Ishikawa (cell line): ENCODE measurements around the gene MKNK1.

ENCODE experiments used
- CREB1 ChIP-seq: IDR thresholded peaks from 2 replicates; pipeline ENCODE4 v1.6.1; 2012; ENCODE audit warnings: low read depth
- EP300 ChIP-seq: IDR thresholded peaks from 2 replicates; pipeline ENCODE4 v1.6.1; 2012; ENCODE audit warnings: borderline replicate concordance
- MAX ChIP-seq: IDR thresholded peaks from 2 replicates; pipeline ENCODE4 v1.6.1; 2012
- RAD21 ChIP-seq: IDR thresholded peaks from 2 replicates; pipeline ENCODE4 v1.6.1; 2012; ENCODE audit warnings: low read depth
- TAF1 ChIP-seq: IDR thresholded peaks from 2 replicates; pipeline ENCODE4 v1.6.1; 2012; ENCODE audit warnings: low read depth, mild to moderate bottlenecking
- TCF12 ChIP-seq: IDR thresholded peaks from 2 replicates; pipeline ENCODE4 v1.6.1; 2012; ENCODE audit warnings: low read depth
- YY1 ChIP-seq: IDR thresholded peaks from 2 replicates; pipeline ENCODE4 v1.6.1; 2012; ENCODE audit warnings: low read depth

GRCh38 chr1:46637444-46638083 lies 33.5 kb upstream of the MKNK1 start:
- TF ChIP-seq CREB1 (no peak), EP300 (no peak), TCF12 (no peak), MAX (no peak), YY1 (no peak), RAD21 (no peak), TAF1 (no peak)
